AG10803 (cell line): ENCODE measurements around the gene ITLN2.
"Not testable (repeated sequence)": the region's sequence is repeated elsewhere in the genome, so short reads cannot be mapped to it uniquely, and the experiment has no call there.

Experiments used
- DNase-seq: peaks from one replicate; pipeline ENCODE4 v3.0.0; 2010; ENCODE audit warnings: low read depth
- H3K4me3 ChIP-seq: 2 replicates; pipeline ENCODE4 v1.5.1; 2011; ENCODE audit warnings: mild to moderate bottlenecking, low read length, control low read depth
- TF ChIP-seq, protein P1 (sequence below): conservative IDR thresholded peaks from 2 replicates; pipeline ENCODE4 v1.5.1; 2011; ENCODE audit warnings: mild to moderate bottlenecking, low read length, control low read depth, inconsistent platforms

The ITLN2 gene

DNA sequence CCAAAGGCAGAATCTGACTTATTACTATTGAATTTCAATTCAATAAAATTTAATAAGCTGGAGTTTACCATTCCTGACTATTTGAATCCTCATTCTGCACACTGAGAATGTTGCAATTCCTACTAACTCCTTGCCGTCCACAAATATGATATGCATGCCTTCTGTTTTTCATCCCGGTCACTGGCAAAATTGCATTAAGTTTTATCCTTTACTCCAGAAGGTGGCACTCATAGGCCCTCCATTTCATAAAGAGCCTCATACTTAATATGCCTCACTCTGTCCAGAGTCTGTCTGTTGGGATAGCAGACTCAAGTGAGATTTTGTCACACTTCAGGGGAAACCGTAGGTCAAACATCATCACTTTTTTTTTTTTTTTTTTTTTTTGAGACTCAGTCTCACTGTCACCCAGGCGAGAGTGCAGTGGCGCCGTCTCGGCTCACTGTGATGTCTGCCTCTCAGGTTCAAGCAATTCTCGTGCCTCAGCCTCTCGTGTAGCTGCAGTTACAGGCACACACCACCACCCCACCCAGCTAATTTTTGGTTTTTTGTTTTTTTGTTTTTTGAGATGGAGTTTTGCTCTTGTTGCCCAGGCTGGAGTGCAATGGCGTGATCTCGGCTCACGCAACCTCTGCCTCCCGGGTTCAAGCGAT, 39.1 kb upstream of the ITLN2 start:
- TF ChIP-seq, protein P1, sequence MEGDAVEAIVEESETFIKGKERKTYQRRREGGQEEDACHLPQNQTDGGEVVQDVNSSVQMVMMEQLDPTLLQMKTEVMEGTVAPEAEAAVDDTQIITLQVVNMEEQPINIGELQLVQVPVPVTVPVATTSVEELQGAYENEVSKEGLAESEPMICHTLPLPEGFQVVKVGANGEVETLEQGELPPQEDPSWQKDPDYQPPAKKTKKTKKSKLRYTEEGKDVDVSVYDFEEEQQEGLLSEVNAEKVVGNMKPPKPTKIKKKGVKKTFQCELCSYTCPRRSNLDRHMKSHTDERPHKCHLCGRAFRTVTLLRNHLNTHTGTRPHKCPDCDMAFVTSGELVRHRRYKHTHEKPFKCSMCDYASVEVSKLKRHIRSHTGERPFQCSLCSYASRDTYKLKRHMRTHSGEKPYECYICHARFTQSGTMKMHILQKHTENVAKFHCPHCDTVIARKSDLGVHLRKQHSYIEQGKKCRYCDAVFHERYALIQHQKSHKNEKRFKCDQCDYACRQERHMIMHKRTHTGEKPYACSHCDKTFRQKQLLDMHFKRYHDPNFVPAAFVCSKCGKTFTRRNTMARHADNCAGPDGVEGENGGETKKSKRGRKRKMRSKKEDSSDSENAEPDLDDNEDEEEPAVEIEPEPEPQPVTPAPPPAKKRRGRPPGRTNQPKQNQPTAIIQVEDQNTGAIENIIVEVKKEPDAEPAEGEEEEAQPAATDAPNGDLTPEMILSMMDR: peak; percentile 63
- no peak overlapping the region for H3K4me3 ChIP-seq
- peak; percentile 86 for DNase-seq

DNA sequence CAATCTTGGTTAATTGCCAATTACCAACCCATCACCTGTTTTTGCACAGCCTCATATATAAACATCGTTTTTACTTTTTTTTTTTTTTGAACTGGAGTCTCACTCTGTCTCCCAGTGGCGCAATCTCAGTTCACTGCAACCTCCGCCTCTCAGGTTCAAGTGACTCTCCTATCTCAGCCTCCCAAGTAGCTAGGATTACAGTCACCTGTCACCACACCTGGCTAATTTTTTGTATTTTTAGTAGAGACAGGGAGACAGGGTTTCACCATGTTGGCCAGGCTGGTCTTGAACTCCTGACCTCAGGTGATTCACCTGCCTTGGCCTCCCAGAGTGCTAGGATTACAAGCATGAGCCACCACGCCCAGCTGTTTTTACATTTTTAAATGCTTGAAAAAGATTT, 37.4 kb upstream of the ITLN2 start:
- DNase-seq, H3K4me3 ChIP-seq: not testable (repeated sequence)

DNA sequence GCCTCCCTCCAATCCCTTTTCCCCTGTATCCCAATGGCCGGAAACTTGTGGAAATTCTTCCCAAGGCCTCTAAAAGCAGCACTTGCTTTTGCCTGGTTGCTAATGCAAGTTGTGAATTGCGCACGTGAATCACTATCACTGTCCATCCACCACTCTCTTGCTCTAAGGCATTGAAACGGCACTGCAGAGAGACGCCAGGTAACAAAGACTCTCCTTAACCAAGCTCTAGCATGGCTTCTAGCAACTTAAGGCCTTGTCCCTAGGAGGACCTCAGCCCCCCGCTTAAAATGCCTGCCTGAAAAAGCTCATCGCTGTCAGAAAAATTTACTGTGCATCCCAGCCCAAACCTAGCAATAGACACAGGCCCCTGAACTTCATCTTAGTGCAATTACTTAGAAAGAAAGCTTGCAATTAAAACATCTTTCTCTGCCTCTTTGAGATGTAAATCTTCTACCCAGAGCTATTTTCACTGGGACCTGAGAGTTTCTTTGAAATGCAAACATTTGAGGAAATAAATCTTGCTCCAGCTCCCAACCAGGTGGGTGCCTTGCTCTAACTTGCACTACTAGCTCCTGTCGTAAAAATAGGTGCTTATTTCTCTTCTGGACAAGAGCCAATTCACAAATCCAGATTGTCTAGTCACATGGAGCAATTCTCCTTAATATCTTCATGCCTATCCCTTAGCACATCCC, 32.9 kb upstream of the ITLN2 start:
- no peak overlapping the region for H3K4me3 ChIP-seq
- DNase-seq: no peak
- TF ChIP-seq, protein P1: no peak

DNA sequence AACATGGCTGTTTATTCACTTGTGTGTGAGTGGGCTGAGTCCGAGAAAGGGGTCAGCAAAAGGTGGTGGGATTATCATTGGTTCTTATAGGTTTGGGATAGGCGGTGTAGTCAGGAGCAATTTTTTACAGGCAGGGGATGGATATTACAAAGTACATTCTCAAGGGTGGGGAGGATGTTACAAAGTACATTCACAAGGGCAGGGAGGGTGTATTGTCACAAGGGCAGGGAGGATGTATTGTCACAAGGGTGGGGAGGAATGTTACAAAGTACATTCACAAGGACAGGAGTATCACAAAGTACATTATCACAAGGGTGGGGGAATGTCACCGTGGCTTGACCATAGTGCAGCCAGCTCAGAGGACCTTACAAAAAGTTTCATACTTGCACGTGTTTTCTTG, 31.1 kb upstream of the ITLN2 start:
- TF ChIP-seq, protein P1: no peak
- no peak for DNase-seq
- H3K4me3 ChIP-seq: no peak overlapping the region

DNA sequence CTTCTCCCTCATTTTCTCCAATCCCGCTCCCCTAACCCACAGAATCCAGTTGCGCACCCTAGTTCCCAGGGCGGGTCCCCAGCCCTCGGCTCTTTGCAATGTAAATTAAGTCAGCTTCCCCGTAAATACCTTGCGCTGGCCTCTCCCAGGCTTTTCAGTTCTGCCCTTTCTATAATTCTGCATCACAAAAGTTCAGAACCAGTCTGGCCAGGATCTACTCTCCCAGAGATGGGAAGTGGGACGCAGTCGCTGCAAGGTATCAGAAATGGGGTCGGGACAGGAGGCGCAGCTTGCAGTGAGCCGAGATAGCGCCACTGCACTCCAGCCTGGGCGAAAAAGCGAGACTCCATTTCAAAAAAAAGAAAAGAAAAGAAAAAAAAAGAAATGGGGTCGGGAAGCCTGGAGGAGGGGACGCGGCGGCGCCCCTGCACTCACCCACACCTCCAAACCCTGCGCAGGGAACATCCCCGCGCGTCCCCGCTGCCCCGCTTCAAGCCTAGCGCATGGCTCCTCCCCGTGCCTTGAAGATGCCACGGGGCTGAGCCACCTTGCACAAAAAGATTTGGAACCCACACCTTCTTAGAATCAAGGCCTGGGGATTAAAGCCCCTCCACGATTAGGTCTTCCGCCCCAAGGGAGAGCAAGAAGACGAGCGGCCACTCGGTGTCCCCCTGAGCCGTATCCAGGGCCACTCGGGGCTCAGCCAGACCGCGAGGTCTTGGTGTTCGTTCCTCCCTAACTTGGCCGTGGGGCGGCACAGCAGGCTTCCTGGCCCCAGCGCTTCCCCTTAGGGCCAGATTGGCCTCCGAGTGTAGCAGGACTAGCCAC, 27.2 kb upstream of the ITLN2 start:
- no peak for DNase-seq
- TF ChIP-seq, protein P1: no peak
- H3K4me3 ChIP-seq: no peak overlapping the region

DNA sequence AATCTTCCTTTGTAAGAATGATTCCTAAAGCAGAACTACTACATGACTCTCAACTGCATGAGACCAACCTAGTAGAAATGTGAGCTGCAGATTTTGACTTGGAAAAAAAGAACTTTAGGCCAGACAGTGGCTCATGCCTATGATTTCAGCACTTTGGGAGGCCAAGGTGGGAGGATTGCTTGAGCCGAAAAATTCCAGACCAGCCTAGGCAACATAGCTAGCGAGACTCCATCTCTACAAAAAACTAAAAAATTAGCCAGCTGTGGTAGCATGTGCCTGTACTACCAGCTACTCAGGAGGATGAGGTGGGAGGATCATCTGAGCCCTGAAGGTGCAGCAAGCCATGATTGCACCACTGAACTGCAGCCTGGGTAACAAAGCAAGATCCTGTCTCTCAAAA, 24.7 kb upstream of the ITLN2 start:
- H3K4me3 ChIP-seq: no peak overlapping the region
- TF ChIP-seq, protein P1: no peak
- DNase-seq: no peak

DNA sequence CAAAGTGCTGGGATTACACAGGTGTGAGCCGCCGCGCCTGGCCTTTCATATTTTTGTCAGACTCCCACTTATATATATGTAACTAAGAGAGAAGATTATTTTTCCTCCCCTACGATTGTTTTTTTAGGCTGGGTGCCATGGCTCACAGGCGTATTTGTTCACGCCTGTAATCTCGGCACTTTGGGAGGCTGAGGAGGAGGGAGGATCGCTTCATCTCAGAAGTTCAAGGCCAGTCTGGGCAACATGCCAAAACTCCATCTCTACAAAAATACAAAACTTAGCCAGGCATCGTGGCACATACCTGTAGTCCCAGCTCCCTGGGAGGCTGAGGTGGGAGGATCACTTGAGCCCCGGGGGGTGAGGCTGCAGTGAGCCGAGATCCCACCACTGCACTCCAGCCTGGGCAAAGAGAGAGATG, 23.9 kb upstream of the ITLN2 start:
- DNase-seq: no peak
- H3K4me3 ChIP-seq: no peak overlapping the region
- TF ChIP-seq, protein P1: no peak
